Measurements from ENCODE around the gene ADH7.
A peak's percentile ranks its signal among the peaks of the same experiment; 100 is the strongest.

- no peak for TF ChIP-seq POLR2A (IDR thresholded peaks at IDR 0.05)
- peak; percentile 79 to 97 (median 95) for TF ChIP-seq CTCF (IDR thresholded peaks at IDR 0.05)
Measured at GRCh38 chr4:99405433-99406115, 29.6 kb downstream of the ADH7 start.

Measured in esophagus squamous epithelium (tissue), 4 donors.